Keratinocyte (primary cell): Measurements from ENCODE around the gene AP1M1. TPM values are rescaled to one million over a fixed set of nuclear protein-coding genes. Genes with fewer than 3 reads are reported as not detected.

ENCODE experiments used
- DNase-seq: peaks from one replicate; pipeline ENCODE4 v3.0.0-alpha.2; 2011; ENCODE audit warnings: low read depth, missing footprints, low spot score
- FAIRE-seq: peaks from 2 replicates; lab custom pipeline; 2011; peaks lifted over from hg19 to GRCh38; lab: Jason Lieb, UNC
- H2AFZ ChIP-seq: 2 replicates; pipeline ENCODE4 v1.6.0; 2012; ENCODE audit warnings: low read length, control low read depth, inconsistent platforms; ENCODE audit not compliant: control insufficient read depth
- H3K27ac ChIP-seq: 2 replicates; pipeline ENCODE4 v1.5.1; 2011; ENCODE audit warnings: low read length; ENCODE audit not compliant: control insufficient read depth, insufficient read depth
- H3K27me3 ChIP-seq: 3 replicates; pipeline ENCODE4 v1.6.0; 2011; ENCODE audit warnings: low read length; ENCODE audit not compliant: control insufficient read depth, insufficient read depth; ENCODE audit errors: extremely low read depth
- H3K36me3 ChIP-seq, 2 experiments: 2 replicates in 1 of 2; 3 replicates in 1 of 2; pipeline ENCODE4 v1.5.1; 2011; ENCODE audit warnings: low read length in 2 of 2, mild to moderate bottlenecking in 1 of 2; ENCODE audit not compliant: control insufficient read depth in 2 of 2, insufficient read depth in 2 of 2; ENCODE audit errors: extremely low read depth in 1 of 2
- H3K4me1 ChIP-seq: 3 replicates; pipeline ENCODE4 v1.5.1; 2011; ENCODE audit warnings: low read length; ENCODE audit not compliant: control insufficient read depth, insufficient read depth; ENCODE audit errors: extremely low read depth
- H3K4me2 ChIP-seq: 3 replicates; pipeline ENCODE4 v1.6.0; 2011; ENCODE audit warnings: low read depth, low read length; ENCODE audit not compliant: control insufficient read depth, insufficient read depth; ENCODE audit errors: extremely low read depth
- H3K4me3 ChIP-seq, 3 experiments: fragments of 200-600 bp in 1 of 3; sonication (generic) in 1 of 3; 2 replicates in 2 of 3; 3 replicates in 1 of 3; pipeline ENCODE4 v1.5.1; 2011 to 2016; ENCODE audit warnings: low read length in 3 of 3, mild to moderate bottlenecking in 3 of 3, control low read depth in 2 of 3, inconsistent platforms in 1 of 3, low read depth in 1 of 3, mixed read lengths in 1 of 3, mixed run types in 1 of 3, moderate library complexity in 1 of 3; ENCODE audit not compliant: control insufficient read depth in 2 of 3, insufficient read depth in 2 of 3; ENCODE audit errors: extremely low read depth in 1 of 3
- H3K79me2 ChIP-seq: 2 replicates; pipeline ENCODE4 v1.6.0; 2012; ENCODE audit warnings: low read length; ENCODE audit not compliant: control insufficient read depth, insufficient read depth
- H3K9ac ChIP-seq: 3 replicates; pipeline ENCODE4 v1.6.0; 2011; ENCODE audit warnings: low read length; ENCODE audit not compliant: control insufficient read depth, insufficient read depth; ENCODE audit errors: extremely low read depth
- H3K9me1 ChIP-seq: 3 replicates; pipeline ENCODE4 v1.6.0; 2011; ENCODE audit warnings: low read length; ENCODE audit not compliant: control insufficient read depth, insufficient read depth; ENCODE audit errors: extremely low read depth
- H3K9me3 ChIP-seq: 2 replicates; pipeline ENCODE4 v1.5.1; 2012; ENCODE audit warnings: low read depth, low read length; ENCODE audit not compliant: control insufficient read depth
- H4K20me1 ChIP-seq: 3 replicates; pipeline ENCODE4 v1.6.0; 2011; ENCODE audit warnings: low read length; ENCODE audit not compliant: control insufficient read depth, insufficient read depth; ENCODE audit errors: extremely low read depth
- CTCF ChIP-seq, 3 experiments: IDR thresholded peaks in 1 of 3; conservative IDR thresholded peaks in 1 of 3; optimal IDR thresholded peaks in 1 of 3; 2 replicates in 2 of 3; 3 replicates in 1 of 3; pipeline versions ENCODE3 to v1.5.1; 2011; ENCODE audit warnings: low read length in 3 of 3, mild to moderate bottlenecking in 3 of 3, moderate library complexity in 2 of 3, control low read depth in 1 of 3, inconsistent platforms in 1 of 3; ENCODE audit not compliant: insufficient read depth in 2 of 3; ENCODE audit errors: extremely low read depth in 1 of 3
- EZH2 ChIP-seq: IDR thresholded peaks from one replicate; pipeline ENCODE4 v1.6.1; 2012; ENCODE audit warnings: inconsistent platforms, mild to moderate bottlenecking, low read length, moderate library complexity
- dilution Hi-C: fragments of 300-500 bp; cut with MboI; formaldehyde crosslinking; loops from one replicate; pipeline ENCODE4 v1.7.0; 2020; ENCODE audit warnings: low sequenced_read_pairs; ENCODE audit not compliant: extremely low pct_ligation_motif_present
- polyA plus RNA-seq, 5 experiments: library from polyadenylated mRNA; depleted of rRNA in 3 of 5; stranded (reverse) in 3 of 5; stranded (forward) in 1 of 5; unstranded in 1 of 5; fragments of >200 nt; gene quantifications; 1 replicate in 1 of 5; 2 replicates in 3 of 5; 3 replicates in 1 of 5; pipeline versions ENCODE4 v1.2.1 to v1.2.3, GENCODE V29; 2011 to 2012; ENCODE audit warnings: missing spikeins in 2 of 5, low read depth in 1 of 5, low replicate concordance in 1 of 5

AP1M1 gene
- polyA plus RNA-seq, 1 donor (not counting 4 experiments of a cell fraction or from before 2014, with no cell fraction given) = 27.7 TPM

DNA sequence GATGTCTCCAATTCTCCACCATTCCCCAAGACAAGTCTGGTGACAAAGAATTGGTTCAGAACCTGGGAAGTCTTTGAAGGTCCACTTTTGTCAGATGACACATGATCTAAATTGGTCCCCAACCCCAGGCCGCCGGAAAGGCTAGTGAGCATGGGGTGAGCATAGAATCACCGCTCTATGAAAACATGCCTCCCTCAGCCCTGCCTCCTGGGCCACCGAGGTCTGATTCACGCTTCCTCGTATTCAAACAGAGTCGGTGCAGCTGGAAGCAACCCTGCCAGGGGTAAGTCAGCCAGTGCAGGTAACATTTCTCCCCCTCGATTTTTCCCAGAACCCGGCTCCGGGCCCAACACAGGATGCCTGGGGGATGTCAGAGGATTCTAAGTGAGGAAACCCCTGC is 93.0 kb downstream of the AP1M1 start:
- Histone ChIP-seq H3K27me3 (peaks cover 25% of the 10 kb centered on the region), H3K27ac (no peak overlapping the region), H3K4me2 (no peak overlapping the region), H3K79me2 (no peaks in the 10 kb centered on the region), H3K4me1 (peaks cover 3% of the 10 kb centered on the region), H3K4me3 (no peak overlapping the region), H3K9ac (no peak overlapping the region), H3K9me3 (no peaks in the 10 kb centered on the region), H3K9me1 (no peaks in the 10 kb centered on the region), H2AFZ (no peak overlapping the region), H3K36me3 (no peaks in the 10 kb centered on the region), H4K20me1 (no peaks in the 10 kb centered on the region)
- dilution Hi-C loops = no loop called here
- DNase-seq (no peak), FAIRE-seq (no peak)
- no peak for TF ChIP-seq EZH2
- no peak for TF ChIP-seq CTCF (optimal IDR thresholded peaks at IDR 0.05 in 1 of 3, IDR thresholded peaks at IDR 0.05 in 1 of 3, conservative IDR thresholded peaks at IDR 0.05 in 1 of 3; ENCODE audit: extremely low read depth in 1 of 3, insufficient read depth in 2 of 3, low read length in 3 of 3)

DNA sequence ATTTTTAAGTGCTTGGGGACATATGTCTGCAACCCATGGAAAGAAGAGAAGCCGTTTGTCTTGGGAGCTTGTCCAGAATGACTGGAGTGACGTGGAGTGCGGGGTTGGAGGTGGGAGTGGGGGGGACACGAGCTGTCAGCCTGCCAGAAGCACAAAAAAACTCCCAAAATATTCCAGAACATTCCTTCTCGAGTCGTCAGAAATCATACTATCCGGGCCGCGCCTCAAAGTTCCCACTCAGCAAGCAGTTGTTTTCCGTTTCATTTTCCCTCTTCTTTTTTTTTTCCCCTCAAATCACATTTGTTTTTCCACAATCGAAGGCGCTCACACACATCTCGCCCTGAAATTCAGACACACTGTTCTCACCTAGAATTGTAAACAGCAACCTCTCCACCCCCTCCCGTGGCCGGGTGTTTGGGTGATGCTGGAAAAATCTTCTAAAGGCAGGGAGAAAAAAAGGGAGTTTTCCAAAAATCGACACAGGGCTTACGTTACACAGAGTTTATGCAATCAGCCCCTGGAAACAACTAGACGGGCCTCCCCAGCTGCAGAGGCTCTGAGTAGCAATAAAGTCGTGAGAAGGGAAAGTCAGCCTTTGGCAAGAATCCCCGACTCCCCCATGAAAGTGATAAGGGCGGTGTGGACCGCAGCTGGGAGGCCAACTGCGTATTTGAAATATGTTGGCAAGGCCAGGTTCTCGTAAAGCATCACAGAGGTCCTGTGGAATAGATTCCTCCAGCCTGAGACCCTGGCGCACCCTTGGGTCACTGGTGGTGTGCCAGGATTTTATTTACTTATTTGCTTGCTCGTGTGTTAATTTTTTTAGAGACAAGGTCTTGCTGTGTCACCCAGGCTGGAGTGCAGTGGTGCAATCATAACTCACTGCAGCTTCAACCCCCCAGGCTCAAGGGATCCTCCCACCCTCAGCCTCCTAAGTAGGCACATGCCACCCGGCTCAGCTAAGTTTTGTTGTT is 95.7 kb downstream of the AP1M1 start:
- Histone ChIP-seq H3K4me2 (peak overlapping the region; percentile 51), H3K9ac (no peak overlapping the region)
- no peak for TF ChIP-seq CTCF (optimal IDR thresholded peaks at IDR 0.05 in 1 of 3, IDR thresholded peaks at IDR 0.05 in 1 of 3, conservative IDR thresholded peaks at IDR 0.05 in 1 of 3; ENCODE audit: extremely low read depth in 1 of 3, insufficient read depth in 2 of 3, low read length in 3 of 3)
- no peak for TF ChIP-seq EZH2

More for the DNA sequence above, 95.7 kb downstream of the AP1M1 start:
- Histone ChIP-seq H3K4me3 (peak overlapping the region in 1 of 3 experiments; percentile 32), H3K27ac (no peak overlapping the region), H3K27me3 (peaks cover 9% of the 10 kb centered on the region), H3K9me1 (no peaks in the 10 kb centered on the region), H3K9me3 (no peaks in the 10 kb centered on the region), H4K20me1 (no peaks in the 10 kb centered on the region), H2AFZ (no peak overlapping the region), H3K4me1 (peaks cover 3% of the 10 kb centered on the region), H3K36me3 (no peaks in the 10 kb centered on the region), H3K79me2 (no peaks in the 10 kb centered on the region)
- FAIRE-seq (no peak), DNase-seq (no peak)
- dilution Hi-C loops = no loop called here
